Activated T-cell treated with anti-CD3 and anti-CD28 coated beads, Interleukin-2, amount 50 U/mL, for 1 hour (primary cell): ENCODE measurements around the gene SRSF3.

Experiments used
- DNase-seq: peaks from one replicate; pipeline ENCODE4 v3.0.0-alpha.2; 2020

Gene SRSF3

GRCh38 chr6:36624461-36625157 is 30.4 kb downstream of the SRSF3 start:
- DNase-seq, result no peak

GRCh38 chr6:36625158-36625919 is 31.2 kb downstream of the SRSF3 start:
- no peak for DNase-seq

GRCh38 chr6:36626636-36627035 is 32.5 kb downstream of the SRSF3 start:
- DNase-seq, result no peak

- no peak for DNase-seq
These were observed 33.0 kb downstream of the SRSF3 start for GRCh38 chr6:36627141-36627540.

- DNase-seq, result no peak
These were observed 33.7 kb downstream of the SRSF3 start for GRCh38 chr6:36627801-36628246.

GRCh38 chr6:36629784-36630183 is 35.6 kb downstream of the SRSF3 start:
- DNase-seq, result no peak

- no peak for DNase-seq
These were observed 37.3 kb downstream of the SRSF3 start for GRCh38 chr6:36631326-36632011.

- no peak for DNase-seq
These were observed 39.2 kb downstream of the SRSF3 start for GRCh38 chr6:36633370-36633769.

- no peak for DNase-seq
These were observed 39.8 kb downstream of the SRSF3 start for GRCh38 chr6:36633915-36634314.

GRCh38 chr6:36634317-36635108 is 40.4 kb downstream of the SRSF3 start:
- DNase-seq, result no peak

GRCh38 chr6:36636283-36636682 is 42.1 kb downstream of the SRSF3 start:
- DNase-seq, result no peak

- DNase-seq, result no peak
These were observed 42.7 kb downstream of the SRSF3 start for GRCh38 chr6:36636687-36637418.

- DNase-seq, result no peak
These were observed 44.4 kb downstream of the SRSF3 start for GRCh38 chr6:36638579-36638978.

- no peak for DNase-seq
These were observed 45.1 kb downstream of the SRSF3 start for GRCh38 chr6:36639171-36639808.

- no peak for DNase-seq
These were observed 47.4 kb downstream of the SRSF3 start for GRCh38 chr6:36641543-36641942.

GRCh38 chr6:36642913-36643817 is 49.0 kb downstream of the SRSF3 start:
- DNase-seq, result no peak

GRCh38 chr6:36643977-36644376 is 49.8 kb downstream of the SRSF3 start:
- DNase-seq, result no peak

- no peak for DNase-seq
These were observed 54.9 kb downstream of the SRSF3 start for GRCh38 chr6:36649086-36649485.

GRCh38 chr6:36649701-36650484 is 55.7 kb downstream of the SRSF3 start:
- DNase-seq, result no peak
